ENCODE data around the gene SAMMSON. TPM values are rescaled to one million over a fixed set of nuclear protein-coding genes. Genes with fewer than 3 reads are reported as not detected.

Gene SAMMSON
- polyA plus RNA-seq: not detected
- long read RNA-seq, donor 1: 0 reads
- long read RNA-seq, donor 2: 0 reads
- long read RNA-seq, donor 3: 0 reads
- long read RNA-seq, donor 4: 0 reads
- long read RNA-seq, donor 5: 0 reads
- long read RNA-seq, donor 6, partial matches to known transcripts: 0 of 1 reads
- long read RNA-seq, donor 6, other reads (novel, unspliced or antisense): 0 of 1 reads
- long read RNA-seq, donor 7: 0 reads
- long read RNA-seq, donor 8: 0 reads
- long read RNA-seq, donor 9: 0 reads
- long read RNA-seq, donor 10: 0 reads

GRCh38 chr3:69999140-70000027 lies at the start of gene SAMMSON:
TSS of gene SAMMSON (plus strand) at chr3:69999733.
- Histone ChIP-seq H3K27me3 (ENCODE audit: control insufficient read depth in 3 of 3, insufficient read depth in 3 of 3, low read length in 3 of 3) (no peaks in the 10 kb centered on the region), H3K27ac (ENCODE audit: low read depth in 1 of 3, low read length in 2 of 3) (peak within 1 kb of the TSS in 2 of 3 donors; percentile 22 to 80), H3K9me3 (ENCODE audit: control insufficient read depth in 2 of 2, insufficient read depth in 1 of 2, low read depth in 1 of 2, low read length in 1 of 2) (no peaks in the 10 kb centered on the region), H3K4me3 (ENCODE audit: low read depth in 1 of 3, low read length in 3 of 3) (no peak within 1 kb of the TSS), H3K4me1 (ENCODE audit: control insufficient read depth in 3 of 3, insufficient read depth in 2 of 3, low read depth in 1 of 3, low read length in 2 of 3) (no peaks in the 10 kb centered on the region), H3K36me3 (ENCODE audit: control insufficient read depth in 3 of 3, insufficient read depth in 2 of 3, low read depth in 1 of 3, low read length in 3 of 3) (no peaks in the 10 kb centered on the region)
- DNase-seq: no peak
- no peak for FAIRE-seq
- 79 to 86% (median 84%) methylated on average over 26 to 29 of the region's 29 CpGs for WGBS, 3 donors

DNA sequence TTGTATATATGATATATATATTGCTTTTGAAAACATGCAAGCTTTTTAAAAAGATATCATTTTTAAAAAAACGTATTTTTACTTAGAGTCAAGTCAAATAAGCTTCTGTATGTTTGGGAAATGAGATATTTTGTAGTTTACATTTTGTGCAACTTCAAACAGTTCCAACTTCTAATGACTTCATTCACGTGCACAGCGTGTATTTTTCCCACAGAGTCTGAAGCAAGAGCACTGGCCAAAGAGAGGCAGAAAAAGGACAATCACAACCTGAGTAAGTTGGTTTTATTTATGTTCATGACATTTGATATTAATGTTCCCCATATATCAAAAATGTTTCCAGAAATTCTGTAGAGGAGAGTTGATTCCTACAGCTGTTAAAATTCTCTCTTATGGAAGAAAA lies 47.9 kb upstream of the SAMMSON start:
- FAIRE-seq: no peak
- Histone ChIP-seq H3K27ac (ENCODE audit: low read depth in 1 of 3, low read length in 2 of 3) (no peak overlapping the region), H3K9me3 (ENCODE audit: control insufficient read depth in 2 of 2, insufficient read depth in 1 of 2, low read depth in 1 of 2, low read length in 1 of 2) (no peaks in the 10 kb centered on the region), H3K4me1 (ENCODE audit: control insufficient read depth in 3 of 3, insufficient read depth in 2 of 3, low read depth in 1 of 3, low read length in 2 of 3) (no peaks in the 10 kb centered on the region), H3K36me3 (ENCODE audit: control insufficient read depth in 3 of 3, insufficient read depth in 2 of 3, low read depth in 1 of 3, low read length in 3 of 3) (no peaks in the 10 kb centered on the region), H3K27me3 (ENCODE audit: control insufficient read depth in 3 of 3, insufficient read depth in 3 of 3, low read length in 3 of 3) (no peaks in the 10 kb centered on the region), H3K4me3 (ENCODE audit: low read depth in 1 of 3, low read length in 3 of 3) (no peak overlapping the region)
- no peak for DNase-seq
- WGBS, 3 donors: 65 to 72% (median 68%) methylated on average over 3 of the region's 3 CpGs

DNA sequence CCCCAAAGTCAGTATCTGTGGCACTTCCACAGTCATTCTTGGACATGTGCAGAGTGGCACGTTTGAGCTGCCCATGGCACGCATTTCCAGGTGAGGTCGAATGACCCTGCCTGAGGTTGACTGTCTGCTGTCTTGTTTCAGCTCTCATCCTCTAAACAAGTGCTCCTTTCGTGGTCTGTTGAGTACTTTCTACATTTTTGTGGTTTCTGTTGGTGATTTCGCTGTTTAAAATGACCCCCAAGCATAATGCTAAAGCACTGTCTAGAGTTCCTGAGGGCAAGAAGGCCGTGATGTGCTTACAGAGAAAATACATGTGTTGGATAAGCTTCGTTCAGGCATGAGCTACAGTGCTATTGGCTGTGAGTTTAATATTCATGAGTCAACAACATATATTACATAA lies 40.0 kb upstream of the SAMMSON start:
- no peaks in the 10 kb centered on the region for H3K36me3 ChIP-seq (ENCODE audit: control insufficient read depth in 3 of 3, insufficient read depth in 2 of 3, low read depth in 1 of 3, low read length in 3 of 3)
- DNase-seq (no peak), FAIRE-seq (no peak)
- H3K9me3 ChIP-seq (ENCODE audit: control insufficient read depth in 2 of 2, insufficient read depth in 1 of 2, low read depth in 1 of 2, low read length in 1 of 2): no peaks in the 10 kb centered on the region
- no peak overlapping the region for H3K27ac ChIP-seq (ENCODE audit: low read depth in 1 of 3, low read length in 2 of 3)
- no peak overlapping the region for H3K4me3 ChIP-seq (ENCODE audit: low read depth in 1 of 3, low read length in 3 of 3)
- WGBS, 3 donors: 82 to 86% (median 86%) methylated on average over 7 of the region's 7 CpGs
- H3K27me3 ChIP-seq (ENCODE audit: control insufficient read depth in 3 of 3, insufficient read depth in 3 of 3, low read length in 3 of 3): no peaks in the 10 kb centered on the region
- no peaks in the 10 kb centered on the region for H3K4me1 ChIP-seq (ENCODE audit: control insufficient read depth in 3 of 3, insufficient read depth in 2 of 3, low read depth in 1 of 3, low read length in 2 of 3)

GRCh38 chr3:69961706-69962439 lies 37.7 kb upstream of the SAMMSON start:
- H3K27ac ChIP-seq (ENCODE audit: low read depth in 1 of 3, low read length in 2 of 3): no peak overlapping the region
- no peaks in the 10 kb centered on the region for H3K36me3 ChIP-seq (ENCODE audit: control insufficient read depth in 3 of 3, insufficient read depth in 2 of 3, low read depth in 1 of 3, low read length in 3 of 3)
- DNase-seq (no peak), FAIRE-seq (no peak)
- no peak overlapping the region for H3K4me3 ChIP-seq (ENCODE audit: low read depth in 1 of 3, low read length in 3 of 3)
- WGBS, 3 donors: 83 to 88% (median 87%) methylated on average over 5 of the region's 5 CpGs
- H3K27me3 ChIP-seq (ENCODE audit: control insufficient read depth in 3 of 3, insufficient read depth in 3 of 3, low read length in 3 of 3): no peaks in the 10 kb centered on the region
- no peaks in the 10 kb centered on the region for H3K9me3 ChIP-seq (ENCODE audit: control insufficient read depth in 2 of 2, insufficient read depth in 1 of 2, low read depth in 1 of 2, low read length in 1 of 2)
- no peaks in the 10 kb centered on the region for H3K4me1 ChIP-seq (ENCODE audit: control insufficient read depth in 3 of 3, insufficient read depth in 2 of 3, low read depth in 1 of 3, low read length in 2 of 3)

- no peak for FAIRE-seq
Measured at GRCh38 chr3:69963643-69964042, 35.9 kb upstream of the SAMMSON start.

DNA sequence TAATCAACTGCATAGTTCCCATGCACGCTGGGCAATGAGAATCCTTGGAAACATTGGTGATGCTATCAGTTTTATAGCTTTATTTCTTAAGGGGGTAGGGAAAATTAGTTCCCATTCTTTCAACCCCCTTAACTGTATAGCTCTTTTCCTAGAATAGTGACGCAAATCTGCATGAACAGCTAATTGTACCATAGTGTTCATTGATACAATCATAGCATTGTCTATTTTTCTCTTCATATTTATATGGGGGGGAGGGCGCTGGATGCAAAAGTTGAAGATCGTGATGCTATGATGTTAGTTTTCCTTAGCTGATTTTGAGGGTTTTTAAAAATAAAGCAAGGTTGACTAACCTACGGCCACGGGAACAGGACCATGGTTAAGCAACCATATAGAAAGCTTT lies 32.4 kb upstream of the SAMMSON start:
- WGBS, 3 donors: 81 to 91% (median 84%) methylated on average over 6 of the region's 6 CpGs
- H3K4me3 ChIP-seq (ENCODE audit: low read depth in 1 of 3, low read length in 3 of 3): no peak overlapping the region
- no peaks in the 10 kb centered on the region for H3K36me3 ChIP-seq (ENCODE audit: control insufficient read depth in 3 of 3, insufficient read depth in 2 of 3, low read depth in 1 of 3, low read length in 3 of 3)
- FAIRE-seq (no peak), DNase-seq (no peak)
- H3K27ac ChIP-seq (ENCODE audit: low read depth in 1 of 3, low read length in 2 of 3): no peak overlapping the region
- no peaks in the 10 kb centered on the region for H3K27me3 ChIP-seq (ENCODE audit: control insufficient read depth in 3 of 3, insufficient read depth in 3 of 3, low read length in 3 of 3)
- H3K9me3 ChIP-seq (ENCODE audit: control insufficient read depth in 2 of 2, insufficient read depth in 1 of 2, low read depth in 1 of 2, low read length in 1 of 2): no peaks in the 10 kb centered on the region
- H3K4me1 ChIP-seq (ENCODE audit: control insufficient read depth in 3 of 3, insufficient read depth in 2 of 3, low read depth in 1 of 3, low read length in 2 of 3): no peaks in the 10 kb centered on the region

More at GRCh38 chr3:69963643-69964042, 35.9 kb upstream of the SAMMSON start:
- no peak for DNase-seq
- Histone ChIP-seq H3K36me3 (ENCODE audit: control insufficient read depth in 3 of 3, insufficient read depth in 2 of 3, low read depth in 1 of 3, low read length in 3 of 3) (no peaks in the 10 kb centered on the region), H3K27me3 (ENCODE audit: control insufficient read depth in 3 of 3, insufficient read depth in 3 of 3, low read length in 3 of 3) (no peaks in the 10 kb centered on the region), H3K27ac (ENCODE audit: low read depth in 1 of 3, low read length in 2 of 3) (no peak overlapping the region), H3K4me1 (ENCODE audit: control insufficient read depth in 3 of 3, insufficient read depth in 2 of 3, low read depth in 1 of 3, low read length in 2 of 3) (no peaks in the 10 kb centered on the region), H3K4me3 (ENCODE audit: low read depth in 1 of 3, low read length in 3 of 3) (no peak overlapping the region), H3K9me3 (ENCODE audit: control insufficient read depth in 2 of 2, insufficient read depth in 1 of 2, low read depth in 1 of 2, low read length in 1 of 2) (no peaks in the 10 kb centered on the region)
- 89 to 96% (median 95%) methylated on average over 3 of the region's 3 CpGs for WGBS, 3 donors

DNA sequence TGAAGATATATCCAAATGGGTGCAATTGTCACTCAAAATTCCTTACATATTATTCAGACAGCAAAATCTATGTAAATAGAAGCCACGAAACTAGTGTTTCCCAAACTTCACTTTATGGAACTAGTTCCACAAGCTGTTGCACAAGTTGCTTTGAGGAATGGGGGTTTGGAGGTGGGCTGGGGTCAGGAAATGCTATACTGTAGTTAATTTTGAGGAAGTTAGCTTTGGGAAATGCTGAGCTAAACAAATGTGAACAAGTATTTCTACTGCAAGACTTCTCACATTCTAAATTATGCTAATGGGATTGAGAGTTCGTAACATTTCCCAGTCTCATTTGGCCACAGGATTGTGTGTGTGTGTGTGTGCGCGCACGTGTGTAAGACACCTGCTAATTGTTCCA lies 28.7 kb upstream of the SAMMSON start:
- H3K27me3 ChIP-seq (ENCODE audit: control insufficient read depth in 3 of 3, insufficient read depth in 3 of 3, low read length in 3 of 3): peaks cover 0 to 2% (median 0%) of the 10 kb centered on the region in 3 donors
- H3K9me3 ChIP-seq (ENCODE audit: control insufficient read depth in 2 of 2, insufficient read depth in 1 of 2, low read depth in 1 of 2, low read length in 1 of 2): no peaks in the 10 kb centered on the region
- no peak overlapping the region for H3K27ac ChIP-seq (ENCODE audit: low read depth in 1 of 3, low read length in 2 of 3)
- no peaks in the 10 kb centered on the region for H3K36me3 ChIP-seq (ENCODE audit: control insufficient read depth in 3 of 3, insufficient read depth in 2 of 3, low read depth in 1 of 3, low read length in 3 of 3)
- H3K4me3 ChIP-seq (ENCODE audit: low read depth in 1 of 3, low read length in 3 of 3): no peak overlapping the region
- DNase-seq (no peak), FAIRE-seq (no peak)
- H3K4me1 ChIP-seq (ENCODE audit: control insufficient read depth in 3 of 3, insufficient read depth in 2 of 3, low read depth in 1 of 3, low read length in 2 of 3): no peaks in the 10 kb centered on the region
- WGBS, 3 donors: 86 to 91% (median 89%) methylated on average over 5 of the region's 5 CpGs

- DNase-seq (no peak), FAIRE-seq (no peak)
- H3K36me3 ChIP-seq (ENCODE audit: control insufficient read depth in 3 of 3, insufficient read depth in 2 of 3, low read depth in 1 of 3, low read length in 3 of 3): no peaks in the 10 kb centered on the region
- peaks cover 0 to 2% (median 0%) of the 10 kb centered on the region in 3 donors for H3K27me3 ChIP-seq (ENCODE audit: control insufficient read depth in 3 of 3, insufficient read depth in 3 of 3, low read length in 3 of 3)
- H3K4me3 ChIP-seq (ENCODE audit: low read depth in 1 of 3, low read length in 3 of 3): no peak overlapping the region
- H3K9me3 ChIP-seq (ENCODE audit: control insufficient read depth in 2 of 2, insufficient read depth in 1 of 2, low read depth in 1 of 2, low read length in 1 of 2): peaks cover 0 to 3% of the 10 kb centered on the region in 2 donors
- no peak overlapping the region for H3K27ac ChIP-seq (ENCODE audit: low read depth in 1 of 3, low read length in 2 of 3)
- H3K4me1 ChIP-seq (ENCODE audit: control insufficient read depth in 3 of 3, insufficient read depth in 2 of 3, low read depth in 1 of 3, low read length in 2 of 3): no peaks in the 10 kb centered on the region
- 84 to 93% (median 91%) methylated on average over 4 of the region's 4 CpGs for WGBS, 3 donors
Measured at GRCh38 chr3:69972672-69973071, 26.9 kb upstream of the SAMMSON start.
